ENCODE results near the gene VAV2.

VAV2 gene

GRCh38 chr9:133796562-133796961 lies 195.6 kb downstream of the VAV2 start:
- Histone ChIP-seq H4K20me1 (peaks cover 65% of the 10 kb centered on the region), H3K36me3 (peaks cover 54% of the 10 kb centered on the region), H3K9me3 (no peaks in the 10 kb centered on the region), H3K4me2 (no peak overlapping the region), H3K4me1 (peaks cover 29% of the 10 kb centered on the region), H3K4me3 (no peak overlapping the region), H3K27me3 (no peaks in the 10 kb centered on the region), H3K27ac (no peak overlapping the region), H3K9ac (no peak overlapping the region)
- TF ChIP-seq Cebpa-rat (IDR thresholded peaks at IDR 0.05): no peak

- Histone ChIP-seq H3K36me3 (peaks cover 60% of the 10 kb centered on the region), H3K4me3 (no peak overlapping the region), H3K27ac (no peak overlapping the region), H3K9me3 (no peaks in the 10 kb centered on the region), H3K9ac (no peak overlapping the region), H3K4me1 (peaks cover 30% of the 10 kb centered on the region), H3K4me2 (peak overlapping the region; percentile 82), H4K20me1 (peaks cover 71% of the 10 kb centered on the region), H3K27me3 (no peaks in the 10 kb centered on the region)
- TF ChIP-seq Cebpa-rat (IDR thresholded peaks at IDR 0.05): no peak
These were observed 197.1 kb downstream of the VAV2 start for GRCh38 chr9:133795049-133795448.

- peaks cover 77% of the 10 kb centered on the region for H4K20me1 ChIP-seq
- TF ChIP-seq Cebpa-rat (IDR thresholded peaks at IDR 0.05): no peak
- H3K9me3 ChIP-seq: no peaks in the 10 kb centered on the region
- H3K4me2 ChIP-seq: peak overlapping the region; percentile 82
- H3K27me3 ChIP-seq: no peaks in the 10 kb centered on the region
- H3K4me1 ChIP-seq: peaks cover 39% of the 10 kb centered on the region
- no peak overlapping the region for H3K4me3 ChIP-seq
- peaks cover 62% of the 10 kb centered on the region for H3K36me3 ChIP-seq
- H3K9ac ChIP-seq: no peak overlapping the region
- H3K27ac ChIP-seq: no peak overlapping the region
These were observed 197.9 kb downstream of the VAV2 start for GRCh38 chr9:133794016-133794760.

- TF ChIP-seq Cebpa-rat (IDR thresholded peaks at IDR 0.05): no peak
- H3K9me3 ChIP-seq: no peaks in the 10 kb centered on the region
- peaks cover 54% of the 10 kb centered on the region for H3K36me3 ChIP-seq
- peaks cover 73% of the 10 kb centered on the region for H4K20me1 ChIP-seq
- H3K4me1 ChIP-seq: peaks cover 46% of the 10 kb centered on the region
- no peaks in the 10 kb centered on the region for H3K27me3 ChIP-seq
- H3K4me3 ChIP-seq: no peak overlapping the region
- peak overlapping the region; percentile 82 for H3K4me2 ChIP-seq
- H3K27ac ChIP-seq: no peak overlapping the region
- H3K9ac ChIP-seq: no peak overlapping the region
These were observed 198.7 kb downstream of the VAV2 start for GRCh38 chr9:133793471-133793870.

- H4K20me1 ChIP-seq: peaks cover 67% of the 10 kb centered on the region
- no peak overlapping the region for H3K27ac ChIP-seq
- H3K4me1 ChIP-seq: peaks cover 52% of the 10 kb centered on the region
- H3K9me3 ChIP-seq: no peaks in the 10 kb centered on the region
- no peak overlapping the region for H3K9ac ChIP-seq
- TF ChIP-seq Cebpa-rat (IDR thresholded peaks at IDR 0.05): no peak
- H3K4me3 ChIP-seq: no peak overlapping the region
- peak overlapping the region; percentile 82 for H3K4me2 ChIP-seq
- H3K27me3 ChIP-seq: no peaks in the 10 kb centered on the region
- peaks cover 49% of the 10 kb centered on the region for H3K36me3 ChIP-seq
These were observed 199.2 kb downstream of the VAV2 start for GRCh38 chr9:133792721-133793470.

GRCh38 chr9:133791735-133792649 lies 200.1 kb downstream of the VAV2 start:
- no peaks in the 10 kb centered on the region for H3K27me3 ChIP-seq
- no peak for TF ChIP-seq Cebpa-rat (IDR thresholded peaks at IDR 0.05)
- H4K20me1 ChIP-seq: peaks cover 62% of the 10 kb centered on the region
- H3K9ac ChIP-seq: no peak overlapping the region
- H3K4me1 ChIP-seq: peaks cover 61% of the 10 kb centered on the region
- peaks cover 40% of the 10 kb centered on the region for H3K36me3 ChIP-seq
- no peak overlapping the region for H3K4me2 ChIP-seq
- no peak overlapping the region for H3K4me3 ChIP-seq
- H3K27ac ChIP-seq: no peak overlapping the region
- H3K9me3 ChIP-seq: no peaks in the 10 kb centered on the region

- no peak for TF ChIP-seq Cebpa-rat (IDR thresholded peaks at IDR 0.05)
- Histone ChIP-seq H3K27me3 (no peaks in the 10 kb centered on the region), H3K36me3 (peaks cover 31% of the 10 kb centered on the region)
These were observed 201.1 kb downstream of the VAV2 start for GRCh38 chr9:133791069-133791468.

GRCh38 chr9:133789778-133790177 lies 202.3 kb downstream of the VAV2 start:
- H3K9ac ChIP-seq: no peak overlapping the region
- H3K27ac ChIP-seq: no peak overlapping the region
- peaks cover 80% of the 10 kb centered on the region for H3K4me1 ChIP-seq
- H3K4me3 ChIP-seq: no peak overlapping the region
- peaks cover 49% of the 10 kb centered on the region for H4K20me1 ChIP-seq
- H3K27me3 ChIP-seq: no peaks in the 10 kb centered on the region
- peaks cover 32% of the 10 kb centered on the region for H3K36me3 ChIP-seq
- H3K9me3 ChIP-seq: no peaks in the 10 kb centered on the region
- peak overlapping the region; percentile 89 for H3K4me2 ChIP-seq
- no peak for TF ChIP-seq Cebpa-rat (IDR thresholded peaks at IDR 0.05)

More at GRCh38 chr9:133791069-133791468, 201.1 kb downstream of the VAV2 start:
- H4K20me1 ChIP-seq: peaks cover 55% of the 10 kb centered on the region
- peaks cover 70% of the 10 kb centered on the region for H3K4me1 ChIP-seq
- H3K4me3 ChIP-seq: no peak overlapping the region
- no peaks in the 10 kb centered on the region for H3K9me3 ChIP-seq
- no peak overlapping the region for H3K27ac ChIP-seq
- H3K9ac ChIP-seq: no peak overlapping the region
- no peak overlapping the region for H3K4me2 ChIP-seq
